SKM-1 (cell line): ENCODE data around the gene NCMAP.

Source experiments
- DNase-seq: peaks from one replicate; lab custom pipeline; 2025; ENCODE audit not compliant: unreplicated experiment; lab: John Stamatoyannopoulos, UW

The NCMAP gene

DNA sequence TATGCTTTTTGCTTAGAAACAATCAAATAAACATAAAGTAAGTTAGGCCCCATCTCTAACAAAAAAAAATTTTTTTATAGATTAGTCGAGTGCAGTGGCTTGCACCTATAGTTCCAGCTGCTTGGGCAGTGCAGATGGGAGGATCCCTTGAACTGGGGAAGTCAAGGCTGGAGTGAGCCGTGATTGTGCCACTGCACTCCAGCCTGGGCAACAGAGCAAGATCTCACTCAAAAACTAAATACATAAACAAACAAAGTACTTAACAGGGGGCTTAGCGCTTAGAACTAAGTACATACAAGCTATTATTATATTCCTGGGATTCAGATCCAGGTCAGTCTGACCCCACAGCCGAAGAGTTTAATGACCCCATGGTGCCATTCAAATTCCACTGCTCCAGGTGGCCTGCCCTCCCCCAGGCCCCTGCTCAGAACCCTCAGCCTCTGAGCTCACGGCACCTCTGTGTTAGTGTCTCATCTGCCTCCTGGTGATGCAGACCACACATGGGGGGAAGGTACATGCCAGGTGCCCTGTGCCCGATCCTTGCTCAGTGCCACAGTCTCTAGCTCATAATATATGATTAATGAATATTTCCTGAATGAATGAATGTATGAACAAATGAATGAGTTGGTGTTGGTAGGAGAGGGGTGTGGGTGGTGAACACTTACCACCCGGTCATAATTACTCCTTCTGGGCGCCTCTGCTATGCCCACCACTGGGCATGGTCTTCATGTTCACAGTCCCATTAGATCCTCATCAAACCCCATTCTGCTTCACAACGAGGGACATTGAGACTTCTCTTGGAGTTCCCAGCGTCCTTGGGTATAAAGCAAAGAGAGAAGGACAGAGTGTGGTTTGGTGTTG lies 14.6 kb downstream of the NCMAP start:
- no peak for DNase-seq

DNA sequence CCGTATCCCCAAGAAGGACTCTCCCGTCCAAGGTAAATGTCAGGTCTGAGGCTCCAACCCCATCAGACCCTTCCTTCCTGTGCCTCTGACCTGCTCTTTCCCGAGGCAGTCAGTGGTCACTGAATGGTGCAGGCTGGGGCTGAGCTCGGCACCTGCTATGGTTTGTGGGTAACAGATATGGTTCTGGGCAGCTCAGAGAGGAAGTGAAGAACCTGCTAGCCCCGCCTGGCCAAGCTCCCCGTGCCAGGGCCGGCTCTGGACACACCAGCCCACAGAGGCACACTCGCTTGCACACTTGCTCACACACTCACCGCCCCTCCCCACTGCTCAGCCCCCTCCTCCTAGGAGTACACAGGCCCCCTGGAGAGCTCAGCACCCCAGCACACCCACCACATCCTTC lies 16.4 kb downstream of the NCMAP start:
- DNase-seq: no peak

DNA sequence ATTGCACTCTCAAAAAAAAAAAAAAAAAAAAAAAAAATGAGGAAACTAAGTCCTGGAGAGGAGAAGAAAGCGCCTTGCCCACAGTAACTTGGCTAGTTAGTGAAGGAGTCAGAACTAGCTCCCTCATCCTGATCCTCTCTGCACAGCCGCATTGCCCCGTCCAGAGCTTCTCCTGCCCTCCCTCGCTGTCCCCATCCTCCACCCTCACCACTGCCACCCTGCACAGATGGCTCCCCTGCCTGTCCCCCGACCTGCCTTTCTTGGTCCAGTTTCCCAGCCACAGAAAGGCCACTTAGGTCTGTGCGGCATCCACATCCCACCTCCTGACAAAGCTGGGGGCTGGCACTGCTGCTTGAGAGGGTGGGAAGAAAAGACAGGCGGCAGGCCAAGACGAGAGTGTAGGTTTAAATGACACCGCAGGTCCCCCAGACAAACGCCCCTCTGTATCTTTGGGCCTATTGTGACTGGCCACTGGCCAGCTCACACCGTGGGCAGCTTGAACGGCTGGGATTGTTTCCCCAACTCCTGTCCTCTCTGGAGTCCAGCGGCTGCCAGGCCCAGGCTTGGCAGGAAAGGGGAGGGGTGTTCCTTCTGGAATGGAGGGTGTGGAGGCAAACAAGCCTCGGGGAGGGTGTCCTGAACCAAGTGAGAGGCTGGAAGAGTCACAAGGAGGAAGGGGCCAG lies 20.2 kb downstream of the NCMAP start:
- DNase-seq: no peak

DNA sequence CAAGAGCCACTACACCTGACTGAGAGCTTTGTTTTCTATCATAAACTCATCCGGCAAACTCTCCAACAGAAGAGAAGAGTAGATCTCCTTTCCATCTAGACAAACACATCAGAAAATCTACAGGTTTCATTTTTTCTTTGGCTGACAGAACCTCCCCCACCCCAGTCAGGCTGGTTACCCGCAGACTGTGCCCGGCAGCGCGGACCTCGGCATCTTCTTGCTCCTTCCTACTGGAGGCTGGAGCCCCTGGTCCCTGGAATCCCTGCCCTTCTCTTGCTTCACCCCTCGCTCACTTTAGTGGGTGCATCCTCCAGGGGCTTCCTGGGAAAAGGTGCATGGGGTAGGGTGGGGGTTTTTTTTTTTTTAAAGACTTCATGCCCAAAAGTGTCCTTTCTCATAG lies 23.0 kb downstream of the NCMAP start:
- DNase-seq: no peak

DNA sequence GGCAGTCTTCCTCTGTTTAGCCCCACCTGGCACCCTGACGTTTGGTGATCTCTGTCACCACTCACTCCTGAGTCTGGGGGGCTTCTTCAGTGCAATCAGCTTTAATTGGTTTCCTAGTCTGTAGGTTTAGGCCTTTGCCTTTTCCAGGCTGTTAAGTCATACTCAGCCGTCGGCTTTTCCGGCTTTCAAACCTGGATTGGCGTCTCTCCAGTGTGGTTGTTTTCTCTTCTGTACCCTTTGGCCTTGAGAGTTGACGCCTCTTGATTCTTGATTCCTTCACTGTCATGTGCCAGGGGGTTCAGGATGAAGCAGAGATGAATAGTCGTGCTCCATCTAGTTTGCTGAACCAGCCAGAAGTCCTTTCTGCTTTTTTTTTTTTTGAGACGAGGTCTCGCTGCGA lies 24.9 kb downstream of the NCMAP start:
- no peak for DNase-seq

DNA sequence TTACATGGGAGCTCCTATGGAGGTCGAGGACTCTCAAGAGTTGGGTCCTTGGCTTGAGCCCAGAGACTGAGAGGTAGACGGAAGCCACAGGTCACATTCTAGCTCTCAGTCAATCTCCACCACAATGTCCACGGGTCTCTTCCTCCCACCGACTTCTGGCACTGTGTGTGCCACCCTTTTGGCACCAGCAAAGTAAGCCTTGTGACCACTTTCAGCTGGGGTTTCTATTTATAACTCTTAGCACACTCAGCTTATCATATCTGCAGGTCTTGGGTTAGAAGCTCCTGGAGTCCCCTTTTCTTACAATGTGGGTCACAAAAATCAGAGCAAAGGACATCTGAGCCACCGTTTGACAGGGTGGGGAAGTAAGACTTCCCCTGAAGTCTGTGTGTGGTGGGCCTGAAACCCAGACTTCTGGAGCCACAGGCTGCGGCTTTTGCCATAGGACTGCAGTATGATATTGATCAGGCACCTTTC lies 28.3 kb downstream of the NCMAP start:
- no peak for DNase-seq

DNA sequence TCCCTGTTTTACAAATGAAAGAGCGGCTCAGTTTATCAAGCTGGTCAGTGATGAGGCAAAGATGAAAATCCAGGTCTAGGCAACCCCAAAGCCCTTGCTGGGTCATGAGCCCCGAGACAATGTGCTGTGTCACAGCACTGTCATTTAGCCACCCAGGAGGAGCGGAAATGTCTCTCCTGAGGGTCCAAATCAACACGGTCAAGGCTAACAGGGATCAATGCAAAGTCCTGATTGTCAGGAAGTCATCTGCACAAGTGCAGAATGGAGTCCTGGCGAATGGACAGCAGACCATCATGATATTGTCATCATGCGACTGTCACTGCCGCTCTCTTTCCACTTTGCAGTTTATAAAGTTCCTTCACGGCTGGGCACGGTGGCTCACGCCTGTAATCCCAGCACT lies 30.2 kb downstream of the NCMAP start:
- no peak for DNase-seq

DNA sequence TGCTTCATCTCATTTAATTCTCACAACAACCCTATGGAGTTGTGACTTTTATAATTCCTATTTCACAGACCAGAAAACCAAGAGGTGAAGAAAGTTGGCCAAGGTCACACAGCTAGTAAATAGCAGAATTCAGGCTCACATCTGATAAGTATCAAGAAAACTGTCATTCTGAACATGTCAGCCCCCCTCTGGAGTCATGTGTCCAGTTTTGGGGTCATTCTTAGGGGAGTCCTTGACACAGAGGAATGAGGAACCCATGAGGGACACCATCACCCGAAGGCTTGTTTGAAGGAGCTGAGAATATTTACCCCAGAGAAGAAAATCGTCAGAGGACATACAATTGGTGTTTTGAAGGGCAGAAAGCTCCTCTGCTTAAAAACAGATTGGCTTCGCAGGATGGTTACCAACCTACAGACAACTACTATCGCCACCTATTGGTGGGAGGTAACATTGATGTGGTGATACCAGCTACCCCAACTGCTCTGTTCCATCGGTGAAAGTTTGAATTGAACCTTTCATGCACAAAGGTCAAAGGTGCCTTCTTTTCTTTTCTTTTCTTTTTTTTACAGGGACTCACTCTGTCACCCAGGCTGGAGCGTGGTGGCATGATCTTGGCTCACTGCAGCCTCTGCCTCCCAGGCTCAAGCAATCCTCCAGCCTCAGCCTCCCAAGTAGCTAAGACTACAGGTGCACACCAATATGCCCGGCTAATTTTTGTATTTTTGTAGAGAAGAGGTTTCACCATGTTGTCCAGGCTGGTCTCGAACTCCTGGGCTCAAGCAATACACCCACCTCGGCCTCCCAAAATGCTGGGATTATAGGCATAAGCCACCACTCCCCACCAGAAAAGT lies 31.3 kb downstream of the NCMAP start:
- DNase-seq: peak; percentile 25

DNA sequence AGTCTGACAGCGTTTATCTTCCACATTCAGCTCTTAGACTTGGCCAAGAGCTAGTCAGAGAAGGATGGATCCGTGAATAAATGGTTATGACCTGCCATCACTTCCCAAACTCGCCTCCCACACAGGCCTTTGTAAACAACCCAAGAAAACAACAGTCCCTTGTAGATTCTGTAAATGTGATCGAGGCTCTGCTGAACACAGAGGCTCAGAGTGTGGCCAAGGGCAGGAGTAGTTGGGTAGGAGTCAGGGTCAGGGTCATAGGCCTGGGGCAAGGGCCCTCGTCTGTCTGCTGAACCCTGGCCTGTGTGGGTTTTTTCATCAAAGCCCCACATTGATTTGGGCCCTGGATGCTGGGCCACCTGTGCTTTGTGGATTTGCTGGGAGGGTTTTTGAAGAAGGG lies 32.7 kb downstream of the NCMAP start:
- DNase-seq: no peak

DNA sequence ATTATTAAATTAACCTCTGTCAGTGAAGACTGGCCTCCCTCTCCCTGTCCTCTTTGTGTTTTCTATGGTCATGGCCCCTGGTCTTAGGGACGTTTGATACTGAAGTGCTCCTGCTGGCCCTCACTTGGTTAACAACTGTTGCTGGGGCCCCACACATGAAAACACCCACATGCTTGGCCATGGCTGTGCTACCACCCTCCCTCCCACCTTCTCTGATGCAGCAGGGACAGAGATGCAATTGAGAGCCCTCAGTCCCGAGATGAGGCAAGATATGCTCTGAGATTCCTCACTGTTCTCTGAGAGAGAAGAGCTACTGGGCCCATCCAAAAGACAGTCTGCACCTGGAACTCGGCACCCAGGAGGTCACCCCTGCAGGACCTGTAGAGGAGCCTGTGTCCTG lies 33.3 kb downstream of the NCMAP start:
- DNase-seq: no peak

DNA sequence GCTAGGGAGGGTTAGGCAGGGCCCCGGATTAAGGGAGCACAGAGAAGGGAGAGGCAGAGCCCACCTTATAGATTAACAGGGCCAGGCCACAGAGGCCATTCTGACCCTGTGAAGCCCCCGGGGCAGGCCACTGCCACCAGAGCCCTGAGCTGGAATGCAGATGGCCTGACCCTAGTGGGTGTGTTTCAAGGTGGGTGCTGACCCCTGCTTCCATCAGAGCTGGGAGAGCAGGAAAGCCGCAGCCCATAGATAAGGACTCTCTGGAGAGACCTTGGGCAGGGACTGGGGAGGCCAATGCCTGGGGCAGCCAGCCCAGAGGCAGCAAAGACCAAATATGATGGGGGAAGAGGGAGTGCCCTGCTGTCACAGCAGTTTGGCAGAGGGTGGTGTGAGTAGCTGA lies 35.9 kb downstream of the NCMAP start:
- no peak for DNase-seq

DNA sequence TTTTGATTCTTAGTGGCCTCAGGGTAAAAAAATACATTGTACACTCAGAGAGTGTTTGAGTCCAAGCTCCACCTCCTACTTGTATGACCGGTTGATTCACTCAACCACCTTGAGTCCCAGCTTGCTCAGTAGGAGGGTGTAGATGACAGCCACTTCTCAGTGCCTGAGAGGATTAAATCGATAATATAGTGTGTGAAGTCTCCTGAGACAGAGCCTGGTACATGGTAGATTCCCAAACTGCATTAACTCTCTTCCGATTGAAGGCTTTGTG lies 38.4 kb downstream of the NCMAP start:
- no peak for DNase-seq

DNA sequence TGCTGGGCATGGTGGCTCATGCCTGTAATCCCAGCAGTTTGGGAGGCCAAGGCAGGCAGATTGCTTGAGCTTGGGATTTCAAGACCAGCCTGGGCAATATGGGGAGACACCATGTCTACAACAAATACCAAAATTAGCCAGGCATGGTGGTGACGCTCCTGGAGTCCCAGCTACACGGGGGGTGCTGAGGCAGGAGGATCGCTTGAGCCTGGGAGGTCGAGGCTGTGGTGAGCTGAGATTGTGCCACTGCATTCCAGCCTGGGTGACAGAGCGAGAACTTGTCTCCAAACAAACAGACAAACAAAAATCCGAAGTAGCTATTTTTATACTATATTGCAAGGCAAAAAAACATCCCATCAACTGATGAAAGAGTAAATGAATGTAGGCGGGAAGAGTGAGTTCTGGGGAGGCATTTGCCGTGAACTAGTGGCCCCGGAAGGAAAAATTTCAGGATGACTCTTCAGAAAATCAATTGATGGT lies 40.6 kb downstream of the NCMAP start:
- DNase-seq: no peak

DNA sequence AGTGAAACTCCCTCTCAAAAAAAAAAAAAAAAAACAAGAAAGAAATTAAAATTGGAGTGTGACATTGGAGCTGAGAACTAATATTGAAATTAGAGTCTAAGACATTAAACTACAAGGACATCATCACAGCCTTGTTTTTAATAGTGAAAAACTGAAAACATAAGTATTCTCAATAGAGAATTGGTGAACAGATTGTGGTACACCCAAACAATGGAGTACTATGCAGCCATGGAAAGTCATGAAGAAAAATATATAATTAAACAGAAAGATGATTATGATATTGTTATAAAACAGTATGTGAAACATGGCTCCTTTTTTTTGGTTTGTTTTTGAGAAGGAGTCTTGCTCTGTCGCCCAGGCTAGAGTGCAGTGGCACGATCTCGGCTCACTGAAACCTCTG lies 43.4 kb downstream of the NCMAP start:
- no peak for DNase-seq

DNA sequence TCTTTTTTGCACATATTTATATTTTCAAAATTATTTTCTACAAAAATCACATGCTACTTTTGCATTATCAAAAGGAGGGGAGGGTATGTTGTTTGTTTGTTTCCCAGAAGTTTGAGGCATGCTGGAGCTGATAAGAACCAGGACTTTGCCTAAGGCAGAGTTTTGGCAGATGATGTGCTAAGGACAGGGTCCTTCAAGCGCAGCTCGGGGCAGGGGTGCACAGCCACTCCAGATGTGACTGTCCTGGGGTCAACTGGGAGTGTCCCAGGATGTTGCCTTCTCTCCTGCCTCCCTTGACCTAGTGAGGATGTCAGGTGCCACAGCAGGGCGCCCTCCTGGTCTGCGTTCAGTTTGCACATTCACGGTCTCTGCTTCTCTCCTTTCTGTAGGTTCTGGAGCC lies 44.7 kb downstream of the NCMAP start:
- DNase-seq: no peak

DNA sequence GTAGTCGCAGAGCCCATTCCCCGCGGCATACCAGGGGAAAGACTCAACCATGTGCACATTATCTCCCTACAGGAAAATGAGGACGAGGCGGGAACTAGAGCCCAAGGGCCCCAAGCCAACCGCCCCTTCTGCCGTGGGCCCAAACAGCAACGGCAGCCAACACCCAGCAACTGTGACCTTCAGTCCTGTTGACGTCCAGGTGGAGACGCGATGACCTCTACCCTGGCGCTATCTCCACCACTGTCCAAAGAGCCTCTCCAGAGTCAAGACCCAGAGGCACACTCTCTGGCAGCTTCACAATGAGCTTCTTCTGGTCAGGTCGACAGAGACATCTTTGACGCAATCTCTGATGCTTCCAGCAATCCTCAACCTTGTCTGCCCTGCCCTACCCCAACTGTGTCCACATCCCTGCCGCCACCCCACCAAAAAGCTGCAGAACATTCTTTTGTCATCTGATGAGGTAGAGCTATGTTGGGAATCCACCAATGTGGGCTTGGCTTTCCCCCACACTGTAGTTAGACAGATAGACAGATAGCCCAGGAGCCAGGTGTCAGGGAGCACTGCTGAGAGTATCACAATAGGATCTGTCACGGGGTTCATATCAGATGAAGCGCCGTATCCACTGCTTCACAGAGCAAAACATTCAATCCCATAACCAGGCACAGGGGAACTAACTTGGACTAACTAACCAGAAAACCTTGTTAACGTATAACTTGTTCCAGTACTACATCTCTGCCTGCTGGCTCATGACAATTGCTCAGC lies 49.8 kb downstream of the NCMAP start:
- no peak for DNase-seq

DNA sequence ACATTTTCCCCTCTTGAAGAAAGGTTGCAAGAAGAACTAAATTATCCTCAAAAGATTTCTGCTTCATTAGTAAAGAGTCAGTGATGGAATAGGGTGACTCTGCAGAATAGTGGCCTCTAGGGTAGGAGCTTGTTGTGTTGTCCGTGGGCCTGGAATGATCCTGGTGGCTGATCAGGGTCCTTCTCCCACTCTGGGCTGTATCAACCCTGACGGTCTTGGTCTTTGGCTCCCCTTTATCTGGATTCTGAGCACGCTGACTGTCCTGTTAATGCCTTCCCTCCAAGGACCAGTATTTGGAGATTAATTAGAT lies 50.4 kb downstream of the NCMAP start:
- no peak for DNase-seq

DNA sequence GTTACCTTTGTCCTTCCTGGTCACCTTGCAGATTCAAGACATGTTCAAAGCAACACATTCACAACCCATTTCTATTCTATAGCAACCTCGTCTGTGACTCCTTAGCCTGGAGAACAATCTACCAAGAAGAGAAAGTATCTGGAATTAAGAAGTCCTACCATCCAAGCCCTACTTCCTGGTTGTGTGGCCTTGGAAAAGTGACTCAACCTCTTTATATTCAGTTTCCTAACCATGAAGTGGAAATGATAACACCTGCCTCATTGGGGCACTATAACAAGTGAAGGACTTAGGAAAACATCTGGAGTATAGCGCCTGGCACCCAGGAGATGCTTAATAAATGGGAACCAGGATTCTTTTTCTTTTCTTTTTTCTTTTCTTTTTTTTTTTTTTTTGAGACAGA lies 50.7 kb downstream of the NCMAP start:
- no peak for DNase-seq

DNA sequence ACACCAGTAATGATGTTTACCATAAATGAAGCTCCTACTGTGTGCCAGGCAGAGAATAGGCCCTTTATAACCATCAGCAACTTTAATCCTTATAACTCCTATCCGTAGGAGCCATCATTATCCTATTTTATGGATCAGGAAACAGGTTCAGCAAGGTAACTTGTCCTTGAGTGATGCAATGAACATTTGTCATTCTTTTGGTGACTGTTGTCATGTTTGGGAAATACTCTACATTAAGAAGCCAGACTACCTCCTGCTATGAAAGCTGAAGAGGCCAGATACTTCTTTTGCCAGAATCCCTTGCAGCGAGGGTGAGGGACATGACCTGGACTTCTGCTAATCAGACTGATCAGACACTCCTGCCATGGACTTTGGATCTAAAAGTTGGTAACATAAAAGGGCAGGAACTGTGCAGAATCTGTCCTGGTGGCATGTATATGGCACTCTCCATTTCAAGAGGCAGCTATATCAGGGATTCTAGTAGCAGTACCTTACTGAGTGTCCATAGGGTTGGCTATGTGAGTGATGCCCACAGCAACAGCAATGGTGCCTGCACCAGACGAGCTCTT lies 54.1 kb downstream of the NCMAP start:
- no peak for DNase-seq

DNA sequence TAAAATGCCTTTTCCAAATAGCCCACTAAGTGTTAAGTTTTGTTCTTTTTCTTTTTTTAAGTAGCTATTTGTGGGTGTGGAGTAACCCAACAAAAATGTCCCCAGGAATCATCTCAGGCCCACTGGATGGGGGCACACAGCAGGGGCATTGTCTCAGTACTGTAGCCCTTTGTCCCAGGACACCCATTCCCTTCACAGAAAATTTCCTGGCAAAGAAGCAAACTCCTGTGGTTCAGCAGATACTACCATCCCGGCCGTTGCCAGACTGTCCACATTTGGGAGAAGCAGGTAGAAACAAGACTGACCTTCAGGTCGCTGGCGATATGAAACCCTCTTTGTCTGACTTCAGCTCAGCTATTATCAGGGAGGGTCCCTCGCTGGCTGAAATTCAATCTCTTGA lies 63.5 kb downstream of the NCMAP start:
- no peak for DNase-seq

DNA sequence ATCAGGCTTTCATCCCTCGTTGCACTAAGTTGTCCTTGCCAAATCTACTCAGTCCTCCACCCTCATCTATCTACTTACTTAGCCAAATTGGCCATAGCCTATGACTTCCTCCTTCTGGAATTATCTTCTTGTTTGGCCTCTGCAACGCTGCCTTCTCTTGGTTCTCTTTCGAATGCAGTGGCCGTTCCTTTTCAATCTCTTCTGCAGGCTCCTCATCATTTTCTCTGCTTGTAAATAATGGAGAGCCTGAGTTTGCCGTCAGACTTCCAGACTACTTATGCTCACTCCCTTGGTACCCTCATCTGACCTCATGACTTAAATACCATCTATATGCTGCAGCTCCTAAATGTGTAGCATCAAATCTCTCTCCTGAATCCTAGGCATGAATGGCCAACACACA lies 64.8 kb downstream of the NCMAP start:
- DNase-seq: no peak
